ENCODE measurements around the gene PXN.
"Not testable (repeated sequence)": the region's sequence is repeated elsewhere in the genome, so short reads cannot be mapped to it uniquely, and the experiment has no call there.

PXN gene

DNA sequence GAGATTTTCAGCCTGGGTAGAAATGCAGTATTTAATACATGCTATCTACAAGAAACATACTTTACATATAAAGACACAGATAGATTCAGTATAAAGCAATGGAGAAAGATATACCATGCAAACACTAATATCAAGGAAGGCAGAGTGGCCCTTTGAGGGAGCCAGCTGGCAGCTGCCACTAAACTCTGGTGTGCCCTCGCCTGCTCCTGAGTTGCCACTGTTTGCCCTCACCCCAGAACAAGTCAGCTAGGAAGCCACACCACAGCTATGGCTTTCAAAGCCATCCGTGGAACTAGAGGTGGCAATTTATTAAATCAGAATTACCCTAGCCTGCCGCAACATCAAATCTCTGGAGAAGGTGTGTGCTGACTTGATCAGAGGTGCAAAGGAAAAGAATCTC, 18.3 kb downstream of the PXN start:
- H3K27ac ChIP-seq (replicated peaks), result no peak overlapping the region
- H3K27me3 ChIP-seq (ENCODE audit: insufficient read depth, poor library complexity, severe bottlenecking), result peaks cover 9% of the 10 kb centered on the region
- TF ChIP-seq SPI1 (IDR thresholded peaks at IDR 0.05; ENCODE audit: borderline replicate concordance, low read depth) (no peak), GABPA (IDR thresholded peaks at IDR 0.05; ENCODE audit: low read depth) (no peak), POLR2AphosphoS5 (IDR thresholded peaks at IDR 0.05; ENCODE audit: low read depth) (no peak), REST (IDR thresholded peaks at IDR 0.05; ENCODE audit: insufficient replicate concordance, low read depth) (no peak), CTCF (IDR thresholded peaks at IDR 0.05; ENCODE audit: insufficient read depth, low read length) (no peak)
- no peak overlapping the region for H3K4me3 ChIP-seq (replicated peaks; ENCODE audit: insufficient read depth, low read length)
- DNase-seq (ENCODE audit: low read depth in 1 of 2, low spot score in 1 of 2), result no peak

GRCh38 chr12:120246705-120247104, 18.8 kb downstream of the PXN start:
- H3K4me3 ChIP-seq (replicated peaks; ENCODE audit: insufficient read depth, low read length); H3K27me3 ChIP-seq (ENCODE audit: insufficient read depth, poor library complexity, severe bottlenecking); DNase-seq (ENCODE audit: low read depth in 1 of 2, low spot score in 1 of 2); H3K27ac ChIP-seq (replicated peaks): not testable (repeated sequence)

- no peak for DNase-seq (ENCODE audit: low read depth in 1 of 2, low spot score in 1 of 2)
- no peak overlapping the region for H3K4me3 ChIP-seq (replicated peaks; ENCODE audit: insufficient read depth, low read length)
- no peak overlapping the region for H3K27ac ChIP-seq (replicated peaks)
- peaks cover 5% of the 10 kb centered on the region for H3K27me3 ChIP-seq (ENCODE audit: insufficient read depth, poor library complexity, severe bottlenecking)
- no peak for TF ChIP-seq POLR2AphosphoS5 (IDR thresholded peaks at IDR 0.05; ENCODE audit: low read depth)
- TF ChIP-seq GABPA (IDR thresholded peaks at IDR 0.05; ENCODE audit: low read depth), result no peak
- no peak for TF ChIP-seq REST (IDR thresholded peaks at IDR 0.05; ENCODE audit: insufficient replicate concordance, low read depth)
These were observed 22.4 kb downstream of the PXN start for GRCh38 chr12:120242971-120243699.

GRCh38 chr12:120242275-120242799, 23.2 kb downstream of the PXN start:
- Histone ChIP-seq H3K27me3 (ENCODE audit: insufficient read depth, poor library complexity, severe bottlenecking) (peaks cover 4% of the 10 kb centered on the region), H3K4me3 (replicated peaks; ENCODE audit: insufficient read depth, low read length) (no peak overlapping the region), H3K27ac (replicated peaks) (no peak overlapping the region)
- no peak for DNase-seq (ENCODE audit: low read depth in 1 of 2, low spot score in 1 of 2)
- no peak for TF ChIP-seq POLR2AphosphoS5 (IDR thresholded peaks at IDR 0.05; ENCODE audit: low read depth)
- no peak for TF ChIP-seq SPI1 (IDR thresholded peaks at IDR 0.05; ENCODE audit: borderline replicate concordance, low read depth)
- TF ChIP-seq CTCF (IDR thresholded peaks at IDR 0.05; ENCODE audit: insufficient read depth, low read length), result no peak
- TF ChIP-seq REST (IDR thresholded peaks at IDR 0.05; ENCODE audit: insufficient replicate concordance, low read depth), result no peak
- no peak for TF ChIP-seq GABPA (IDR thresholded peaks at IDR 0.05; ENCODE audit: low read depth)
